ENCODE measurements around the gene GLT8D2.

Gene GLT8D2

DNA sequence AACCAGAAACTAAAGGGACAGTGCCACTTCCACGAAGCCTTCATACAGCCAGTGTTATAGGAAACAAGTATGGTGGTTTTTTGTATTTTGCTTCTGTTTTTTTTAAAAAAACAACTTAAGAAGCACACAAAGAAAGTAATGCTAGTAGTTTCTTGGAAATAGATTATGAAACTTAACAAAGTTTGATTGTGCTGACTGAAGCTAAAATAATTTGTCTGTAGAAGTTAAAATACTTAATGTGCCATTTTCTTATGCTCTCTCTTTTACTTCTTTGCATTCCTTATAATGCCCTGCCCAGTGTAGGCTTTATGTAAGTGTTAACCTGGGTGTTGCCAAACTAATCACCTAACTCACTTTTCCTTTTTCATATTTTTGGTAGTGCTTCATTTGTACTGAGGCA lies 30.8 kb upstream of the GLT8D2 start:
- TF ChIP-seq, protein P1, sequence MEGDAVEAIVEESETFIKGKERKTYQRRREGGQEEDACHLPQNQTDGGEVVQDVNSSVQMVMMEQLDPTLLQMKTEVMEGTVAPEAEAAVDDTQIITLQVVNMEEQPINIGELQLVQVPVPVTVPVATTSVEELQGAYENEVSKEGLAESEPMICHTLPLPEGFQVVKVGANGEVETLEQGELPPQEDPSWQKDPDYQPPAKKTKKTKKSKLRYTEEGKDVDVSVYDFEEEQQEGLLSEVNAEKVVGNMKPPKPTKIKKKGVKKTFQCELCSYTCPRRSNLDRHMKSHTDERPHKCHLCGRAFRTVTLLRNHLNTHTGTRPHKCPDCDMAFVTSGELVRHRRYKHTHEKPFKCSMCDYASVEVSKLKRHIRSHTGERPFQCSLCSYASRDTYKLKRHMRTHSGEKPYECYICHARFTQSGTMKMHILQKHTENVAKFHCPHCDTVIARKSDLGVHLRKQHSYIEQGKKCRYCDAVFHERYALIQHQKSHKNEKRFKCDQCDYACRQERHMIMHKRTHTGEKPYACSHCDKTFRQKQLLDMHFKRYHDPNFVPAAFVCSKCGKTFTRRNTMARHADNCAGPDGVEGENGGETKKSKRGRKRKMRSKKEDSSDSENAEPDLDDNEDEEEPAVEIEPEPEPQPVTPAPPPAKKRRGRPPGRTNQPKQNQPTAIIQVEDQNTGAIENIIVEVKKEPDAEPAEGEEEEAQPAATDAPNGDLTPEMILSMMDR (conservative IDR thresholded peaks at IDR 0.05) = no peak
- H3K27ac ChIP-seq = no peak overlapping the region

DNA sequence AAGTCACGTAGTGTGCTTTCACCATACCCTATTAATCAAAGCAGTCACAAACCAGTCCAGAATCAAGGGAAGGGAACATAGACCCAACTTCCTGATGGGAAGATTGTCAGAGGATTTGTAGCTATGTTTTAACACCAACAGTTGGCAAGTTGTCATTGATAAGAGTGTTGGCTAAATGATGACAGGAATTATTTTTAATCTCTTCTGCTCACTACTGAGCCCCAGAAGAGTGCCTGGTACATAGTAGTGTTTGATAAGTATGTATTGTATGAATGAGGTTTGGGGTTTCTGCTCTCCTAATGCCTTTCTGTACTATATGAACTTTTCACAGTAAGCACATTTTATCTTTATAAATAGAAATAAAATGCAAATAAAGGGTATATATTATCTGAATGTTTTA lies 29.0 kb upstream of the GLT8D2 start:
- TF ChIP-seq, protein P1 (conservative IDR thresholded peaks at IDR 0.05) = no peak
- H3K27ac ChIP-seq = no peak overlapping the region

DNA sequence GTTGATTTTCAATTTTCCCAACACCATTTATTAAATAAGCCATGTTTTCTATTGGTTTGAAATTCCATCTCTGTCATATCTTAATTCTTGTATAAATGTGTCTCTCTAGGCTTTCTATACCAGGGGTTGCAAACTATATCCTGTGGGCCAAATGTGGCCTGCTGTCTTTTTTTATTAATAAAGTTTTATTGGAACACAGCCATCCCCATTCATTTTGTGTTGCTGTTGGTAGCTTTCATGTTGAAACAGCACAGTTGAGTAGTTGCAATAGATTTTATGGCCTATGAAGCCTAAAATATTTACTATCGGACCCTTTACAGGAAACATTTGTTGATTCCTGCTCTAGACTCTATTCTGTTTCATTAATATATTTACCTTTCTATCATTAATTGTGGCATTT lies 23.7 kb upstream of the GLT8D2 start:
- TF ChIP-seq, protein P1 (conservative IDR thresholded peaks at IDR 0.05) = no peak
- no peak overlapping the region for H3K27ac ChIP-seq

DNA sequence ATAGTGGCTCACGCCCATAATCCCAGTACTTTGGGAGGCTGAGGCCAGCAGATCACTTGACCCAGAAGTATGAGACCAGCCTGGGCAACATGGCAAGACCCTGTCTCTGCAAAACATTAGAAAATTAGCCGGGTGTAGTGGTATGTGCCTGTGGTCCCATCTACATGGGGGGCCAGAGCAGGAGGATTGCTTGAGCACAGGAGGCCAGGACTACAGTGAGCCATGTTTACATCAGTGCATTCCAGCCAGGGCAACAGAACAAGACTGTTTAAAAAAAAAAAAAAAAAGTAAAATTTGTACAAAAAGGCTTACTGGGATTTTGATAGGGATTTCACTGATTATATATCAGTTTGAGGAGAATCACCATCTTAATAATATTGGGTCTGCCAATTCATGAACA lies 22.1 kb upstream of the GLT8D2 start:
- TF ChIP-seq, protein P1 (conservative IDR thresholded peaks at IDR 0.05) = no peak

DNA sequence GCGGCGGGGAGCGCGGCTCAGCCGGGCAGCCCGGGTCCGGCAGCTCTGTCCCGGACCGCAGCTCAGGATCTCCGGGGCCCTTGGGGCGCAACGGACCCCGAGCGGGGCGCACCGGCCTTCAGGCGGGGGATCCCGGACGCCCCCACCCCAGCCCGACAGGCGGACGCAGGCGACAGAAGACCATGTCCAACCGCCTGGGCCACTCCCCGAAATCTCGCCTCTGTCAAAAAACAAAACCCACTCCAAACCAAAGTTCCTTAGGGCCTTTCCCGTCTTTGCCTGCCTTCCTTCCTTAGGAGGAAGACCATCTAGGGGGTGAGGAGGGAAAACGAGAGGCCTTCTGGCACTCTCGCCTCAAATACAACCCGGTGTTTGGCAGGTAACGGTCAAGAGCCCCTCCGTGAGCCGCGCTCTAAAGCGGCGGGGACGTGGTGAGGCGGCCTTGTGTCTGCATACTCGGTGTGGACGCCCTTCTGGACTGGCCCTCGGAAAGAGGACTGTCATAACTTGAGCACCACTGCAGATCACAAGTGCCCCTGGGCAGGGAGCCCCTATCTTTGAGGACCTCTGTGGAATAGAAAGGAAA lies 14.9 kb upstream of the GLT8D2 start:
- peak overlapping the region; percentile 81 for H3K27ac ChIP-seq

More for the DNA sequence above, 22.1 kb upstream of the GLT8D2 start:
- no peak overlapping the region for H3K27ac ChIP-seq

DNA sequence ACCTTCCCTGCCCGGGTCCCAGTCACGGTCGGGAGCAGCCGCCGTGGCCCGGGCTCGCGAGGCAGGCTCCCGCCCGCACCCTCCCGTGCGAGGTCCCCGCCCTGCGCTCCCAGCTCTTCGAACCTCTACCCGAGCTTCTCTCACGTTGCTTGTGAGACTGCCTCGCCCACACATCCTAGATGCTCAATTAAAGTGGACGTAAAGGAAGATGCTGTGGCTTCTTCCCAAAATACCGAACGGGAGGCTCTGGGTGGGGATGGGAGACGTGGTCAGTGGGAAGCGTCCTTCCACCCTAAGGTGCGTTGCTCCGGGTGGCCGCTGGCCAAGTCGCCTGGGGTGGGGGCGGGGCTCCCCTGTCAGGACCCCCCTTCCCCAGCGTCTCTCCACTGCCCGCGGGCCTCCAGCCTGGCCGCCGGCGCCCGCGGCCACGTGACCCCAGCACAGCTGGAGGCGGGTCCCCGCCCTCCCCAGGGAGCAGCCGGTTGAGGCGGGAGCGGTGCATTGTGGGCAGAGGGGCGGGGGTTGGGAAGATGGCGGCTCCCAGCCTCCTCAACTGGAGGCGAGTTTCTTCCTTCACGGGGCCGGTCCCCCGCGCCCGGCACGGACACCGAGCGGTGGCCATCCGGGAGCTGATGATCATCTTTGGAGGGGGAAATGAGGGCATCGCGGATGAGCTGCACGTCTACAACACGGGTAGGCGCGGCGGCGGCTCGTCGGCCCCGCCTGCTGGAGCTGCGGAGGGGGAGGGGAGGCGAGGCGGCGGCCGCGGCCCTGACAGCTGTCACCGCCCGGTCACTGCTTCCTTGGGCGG lies 14.2 kb upstream of the GLT8D2 start, which contains the start of gene HCFC2:
Gene HCFC2, plus strand, starts transcription at position 501 of the 811 bp plus-strand sequence. Its CDS starts 30 bp downstream, at position 531.
- peak within 1 kb of the TSS; percentile 81 for H3K27ac ChIP-seq
- TF ChIP-seq, protein P1 (conservative IDR thresholded peaks at IDR 0.05) = no peak

More for the DNA sequence above, 14.9 kb upstream of the GLT8D2 start:
- TF ChIP-seq, protein P1 (conservative IDR thresholded peaks at IDR 0.05) = no peak

DNA sequence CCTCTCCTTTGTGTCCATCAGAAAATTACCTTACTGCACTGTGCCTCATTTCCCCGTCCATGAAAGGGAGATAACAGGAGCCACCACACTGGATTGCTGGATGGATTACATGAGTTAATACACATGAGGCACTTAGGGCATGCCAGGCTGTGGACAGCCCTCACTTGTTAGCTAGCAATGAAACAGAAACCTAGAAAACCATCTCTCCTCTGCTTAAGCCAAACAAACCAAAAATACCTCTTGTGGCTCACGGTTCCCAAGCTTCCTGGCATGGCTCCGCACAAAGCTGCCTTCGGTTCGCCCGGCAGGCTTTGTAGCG lies 13.7 kb upstream of the GLT8D2 start:
- H3K27ac ChIP-seq = peak overlapping the region; percentile 81
- TF ChIP-seq, protein P1 (conservative IDR thresholded peaks at IDR 0.05) = no peak

All from VCaP (cell line).